HUES6 (cell line): ENCODE measurements around the gene EXTL2.

ENCODE experiments used
- H3K27ac ChIP-seq: 2 replicates; pipeline ENCODE4 v1.7.0; 2013; ENCODE audit warnings: low read depth, mild to moderate bottlenecking, low read length, inconsistent platforms
- H3K27me3 ChIP-seq: 2 replicates; pipeline ENCODE4 v1.6.1; 2013; ENCODE audit warnings: low read length; ENCODE audit not compliant: control insufficient read depth, insufficient read depth
- H3K36me3 ChIP-seq: 2 replicates; pipeline ENCODE4 v1.6.1; 2013; ENCODE audit warnings: low read length; ENCODE audit not compliant: control insufficient read depth, insufficient read depth
- H3K4me1 ChIP-seq: 2 replicates; pipeline ENCODE4 v1.6.1; 2013; ENCODE audit warnings: low read length; ENCODE audit not compliant: control insufficient read depth, insufficient read depth
- H3K4me3 ChIP-seq: 2 replicates; pipeline ENCODE4 v1.5.1; 2013; ENCODE audit warnings: low read depth, low read length
- H3K9ac ChIP-seq: one replicate; pipeline ENCODE4 v1.6.1; 2013; ENCODE audit warnings: mild to moderate bottlenecking, low read length
- H3K9me3 ChIP-seq: 2 replicates; pipeline ENCODE4 v1.6.1; 2013; ENCODE audit warnings: low read depth, low read length; ENCODE audit not compliant: control insufficient read depth, insufficient read depth

EXTL2 gene

DNA sequence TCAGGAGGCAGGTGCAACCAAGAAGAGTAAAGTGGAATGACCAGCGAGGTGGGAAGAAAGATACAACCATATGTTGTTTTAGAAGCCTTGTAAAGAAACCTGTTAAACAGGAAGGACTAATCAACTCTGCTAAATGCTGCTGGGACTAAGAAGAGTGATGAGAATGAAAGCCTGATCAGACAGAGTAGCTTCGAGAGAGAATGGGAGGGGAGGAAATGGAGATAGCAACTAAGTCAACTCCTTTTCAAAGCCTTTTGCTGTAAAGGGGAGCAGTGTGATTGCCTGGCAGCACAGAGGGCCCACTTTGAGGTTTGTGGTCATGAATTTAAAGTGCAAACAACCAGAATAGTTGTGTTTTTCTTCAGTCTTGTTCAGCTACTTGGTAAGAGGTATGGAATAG lies 32.6 kb upstream of the EXTL2 start:
- peaks cover 35% of the 10 kb centered on the region for H3K36me3 ChIP-seq
- H3K27ac ChIP-seq, result no peak overlapping the region
- no peaks in the 10 kb centered on the region for H3K4me1 ChIP-seq
- no peak overlapping the region for H3K9ac ChIP-seq
- no peaks in the 10 kb centered on the region for H3K27me3 ChIP-seq
- H3K9me3 ChIP-seq, result no peaks in the 10 kb centered on the region
- H3K4me3 ChIP-seq, result no peak overlapping the region

DNA sequence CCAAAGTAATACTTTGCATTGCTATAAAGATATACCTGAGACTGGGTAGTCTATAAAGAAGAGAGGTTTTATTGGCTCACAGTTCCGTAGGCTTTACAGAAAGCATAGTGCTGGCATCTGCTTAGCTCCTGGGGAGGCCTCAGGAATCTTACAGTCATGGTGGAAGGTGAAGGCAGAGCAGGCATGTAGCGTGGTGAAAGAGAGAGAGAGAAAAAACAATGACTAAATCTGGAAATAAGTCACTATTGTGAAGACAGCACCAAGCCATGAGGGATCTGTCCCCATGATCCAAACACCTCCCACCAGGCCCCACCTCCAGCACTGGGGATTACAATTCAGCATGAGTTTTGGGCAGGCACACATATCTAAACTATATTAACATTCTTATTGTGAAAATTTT lies 31.6 kb upstream of the EXTL2 start:
- H3K4me1 ChIP-seq, result no peaks in the 10 kb centered on the region
- no peaks in the 10 kb centered on the region for H3K9me3 ChIP-seq
- H3K27ac ChIP-seq, result no peak overlapping the region
- H3K9ac ChIP-seq, result no peak overlapping the region
- peaks cover 42% of the 10 kb centered on the region for H3K36me3 ChIP-seq
- no peak overlapping the region for H3K4me3 ChIP-seq
- H3K27me3 ChIP-seq, result no peaks in the 10 kb centered on the region

DNA sequence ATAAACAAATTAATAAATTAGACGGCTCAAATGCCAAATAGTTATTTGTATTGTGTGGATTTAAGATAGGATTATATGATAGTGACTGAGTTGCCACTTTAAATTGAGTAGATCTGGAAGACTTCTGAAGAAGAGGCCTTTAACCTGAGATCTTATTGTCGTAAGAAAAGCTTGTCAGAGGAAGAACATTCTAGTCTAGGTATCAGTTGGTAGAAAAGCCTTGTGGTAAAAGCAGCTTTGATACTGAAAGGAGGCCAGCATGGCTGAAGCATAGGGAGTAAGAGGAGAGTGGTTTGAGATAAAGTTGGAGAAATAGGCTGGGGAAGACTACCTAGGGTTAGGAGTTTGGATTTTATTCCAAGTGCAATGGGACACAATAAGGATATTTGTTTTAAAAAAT lies 30.3 kb upstream of the EXTL2 start:
- peaks cover 38% of the 10 kb centered on the region for H3K36me3 ChIP-seq

DNA sequence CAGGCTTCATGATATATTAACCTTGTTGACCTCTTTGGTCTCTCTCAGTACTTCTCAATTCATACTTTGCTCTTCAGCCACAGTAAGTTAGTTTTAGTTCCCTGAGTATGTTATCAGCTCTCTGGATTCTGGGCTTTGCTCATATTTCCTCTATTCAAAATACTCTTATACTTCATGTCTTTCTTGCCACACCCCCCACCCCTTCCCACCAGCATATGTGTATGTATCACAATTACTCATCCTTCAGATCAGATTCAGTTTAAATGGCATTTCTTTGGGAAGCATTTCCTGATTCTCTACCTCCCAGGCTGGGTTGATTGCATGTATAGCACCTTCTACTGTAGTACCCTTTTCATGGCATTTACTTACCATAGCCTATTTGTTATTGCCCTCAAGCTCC lies 29.6 kb upstream of the EXTL2 start:
- Histone ChIP-seq H3K27me3 (no peaks in the 10 kb centered on the region), H3K4me1 (no peaks in the 10 kb centered on the region), H3K9ac (no peak overlapping the region), H3K9me3 (no peaks in the 10 kb centered on the region), H3K4me3 (no peak overlapping the region), H3K27ac (no peak overlapping the region), H3K36me3 (peaks cover 38% of the 10 kb centered on the region)

More for the DNA sequence above, 30.3 kb upstream of the EXTL2 start:
- Histone ChIP-seq H3K27ac (no peak overlapping the region), H3K27me3 (no peaks in the 10 kb centered on the region), H3K4me3 (no peak overlapping the region), H3K9ac (no peak overlapping the region), H3K4me1 (no peaks in the 10 kb centered on the region), H3K9me3 (no peaks in the 10 kb centered on the region)

DNA sequence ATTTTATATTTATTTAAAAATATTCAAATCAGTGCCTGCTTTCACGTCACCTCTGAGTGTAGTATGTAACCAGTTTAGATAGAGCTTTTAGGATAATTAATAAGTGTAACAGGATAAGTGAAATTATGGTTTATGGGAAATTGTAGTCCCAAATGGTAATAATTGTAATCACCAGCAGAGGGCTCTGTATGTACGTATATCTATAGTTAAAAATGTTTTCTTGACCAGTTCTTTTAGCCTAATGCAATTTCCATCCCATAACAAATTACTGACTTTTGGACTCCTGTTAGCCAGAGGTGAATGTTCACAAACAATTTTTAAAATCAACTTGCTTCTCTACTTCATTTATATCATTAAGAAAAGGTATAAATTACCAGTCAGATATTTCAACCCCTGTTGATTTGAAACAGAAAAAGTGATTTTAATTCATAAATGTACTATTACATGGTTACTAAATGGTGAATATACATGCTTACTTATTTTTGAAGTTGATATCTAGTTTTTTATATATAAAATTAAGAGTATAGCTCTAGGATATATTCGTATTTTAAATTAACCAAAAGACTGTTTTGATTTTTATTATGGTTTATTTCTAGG lies 26.6 kb upstream of the EXTL2 start:
- Histone ChIP-seq H3K36me3 (peaks cover 56% of the 10 kb centered on the region), H3K9ac (no peak overlapping the region), H3K4me1 (no peaks in the 10 kb centered on the region), H3K27ac (no peak overlapping the region), H3K4me3 (no peak overlapping the region), H3K27me3 (no peaks in the 10 kb centered on the region), H3K9me3 (no peaks in the 10 kb centered on the region)

DNA sequence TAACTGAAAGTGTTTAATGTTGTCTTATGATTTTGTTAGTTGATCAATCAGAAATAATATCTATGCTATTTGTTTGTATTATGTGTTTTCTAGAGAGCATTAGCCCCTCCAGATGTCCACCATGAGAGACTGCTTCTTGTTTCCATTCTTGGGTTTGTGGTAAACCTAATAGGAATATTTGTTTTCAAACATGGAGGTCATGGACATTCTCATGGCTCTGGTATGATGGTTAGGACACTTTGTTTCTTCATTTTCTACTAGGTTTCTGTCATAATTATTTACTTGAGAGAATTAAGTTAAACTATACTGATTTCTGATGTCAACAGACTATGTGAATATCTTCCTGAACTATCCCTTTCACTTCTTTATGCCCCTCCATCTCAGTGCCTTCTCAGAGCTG lies 17.4 kb upstream of the EXTL2 start:
- Histone ChIP-seq H3K36me3 (peaks cover 85% of the 10 kb centered on the region), H3K27me3 (no peaks in the 10 kb centered on the region), H3K9me3 (no peaks in the 10 kb centered on the region), H3K9ac (no peak overlapping the region), H3K4me3 (no peak overlapping the region), H3K27ac (no peak overlapping the region), H3K4me1 (no peaks in the 10 kb centered on the region)

DNA sequence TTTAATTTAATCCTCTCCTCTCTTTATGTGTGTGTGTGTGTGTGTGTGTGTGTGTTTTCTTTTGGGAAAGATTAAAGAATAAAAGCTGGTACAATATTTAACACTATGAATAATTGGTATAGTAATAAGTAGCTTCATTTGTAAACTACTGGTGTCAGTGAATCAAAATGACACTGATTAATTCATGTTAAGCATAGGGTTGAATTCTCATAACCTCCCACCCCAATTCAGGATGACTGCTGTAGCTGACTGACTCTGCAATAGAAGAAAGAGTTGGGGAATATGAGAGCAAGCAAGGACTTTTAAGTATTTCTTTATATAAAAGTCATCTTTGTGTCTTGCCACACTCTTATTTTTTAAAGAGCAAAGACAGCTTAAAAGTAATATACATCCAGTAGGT lies 14.4 kb upstream of the EXTL2 start:
- Histone ChIP-seq H3K9ac (no peak overlapping the region), H3K27ac (no peak overlapping the region), H3K9me3 (no peaks in the 10 kb centered on the region), H3K36me3 (peaks cover 85% of the 10 kb centered on the region), H3K4me3 (no peak overlapping the region), H3K27me3 (no peaks in the 10 kb centered on the region), H3K4me1 (no peaks in the 10 kb centered on the region)

DNA sequence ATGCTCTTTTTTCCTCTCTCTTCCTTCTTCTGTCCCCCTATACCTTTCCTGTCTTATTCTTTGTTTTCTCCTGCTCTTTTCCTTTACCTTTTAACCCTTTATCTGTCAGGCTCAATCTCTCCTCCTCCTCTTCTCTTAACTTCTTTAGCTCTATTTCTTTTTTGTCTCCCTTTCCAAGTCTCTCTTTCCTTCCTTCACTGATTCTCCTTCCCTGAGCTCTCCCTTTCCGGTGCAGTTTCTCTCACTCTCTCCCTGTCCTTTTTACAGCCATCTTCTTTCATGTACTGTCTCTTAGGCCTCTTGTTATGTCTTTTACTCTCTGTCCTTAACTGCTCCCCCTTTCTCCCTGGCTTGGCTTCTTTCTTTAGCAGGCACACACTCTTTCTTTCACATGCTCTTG lies 13.2 kb upstream of the EXTL2 start:
- H3K4me1 ChIP-seq, result no peaks in the 10 kb centered on the region
- H3K9me3 ChIP-seq, result no peaks in the 10 kb centered on the region
- no peak overlapping the region for H3K27ac ChIP-seq
- H3K4me3 ChIP-seq, result no peak overlapping the region
- H3K9ac ChIP-seq, result no peak overlapping the region
- no peaks in the 10 kb centered on the region for H3K27me3 ChIP-seq
- peaks cover 81% of the 10 kb centered on the region for H3K36me3 ChIP-seq

DNA sequence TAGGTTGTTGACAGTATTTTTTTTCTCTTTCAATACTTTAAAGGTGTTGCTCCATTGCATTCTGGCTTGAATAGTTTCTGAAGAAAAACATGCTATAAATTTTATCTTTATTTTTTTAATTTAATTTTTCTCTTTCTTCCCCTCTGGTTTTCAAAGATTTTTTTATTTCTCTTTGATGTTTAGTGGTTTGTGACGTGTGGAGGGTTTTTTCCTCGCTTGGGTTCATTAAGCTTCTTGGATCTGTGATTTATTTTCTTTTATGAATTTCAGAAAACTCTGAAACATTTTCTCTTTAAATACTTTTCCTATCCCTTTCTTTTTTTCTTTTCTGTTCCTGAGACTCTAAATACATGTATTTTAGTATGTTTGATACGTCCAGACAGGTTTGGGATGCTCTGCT lies 10.5 kb upstream of the EXTL2 start:
- peaks cover 77% of the 10 kb centered on the region for H3K36me3 ChIP-seq

DNA sequence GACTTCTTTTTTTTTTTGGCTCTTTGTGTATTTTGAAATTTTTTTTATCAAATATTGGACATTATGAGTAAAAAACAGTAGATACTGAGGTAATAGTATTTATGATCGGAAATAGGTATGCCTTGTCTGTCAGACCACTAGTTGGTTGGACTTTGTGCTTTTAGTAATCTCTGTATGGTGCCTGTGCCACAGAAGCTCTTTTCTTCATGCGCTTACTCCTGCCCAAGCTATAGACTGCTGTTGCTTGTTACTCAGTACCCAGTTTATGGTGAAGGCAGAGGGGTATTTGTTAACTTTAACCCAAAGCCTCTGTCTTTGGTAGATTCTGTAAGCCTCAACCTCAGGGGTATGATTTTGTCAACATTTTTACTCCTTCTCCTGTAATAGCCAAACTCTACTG lies 9.9 kb upstream of the EXTL2 start:
- Histone ChIP-seq H3K9ac (no peak overlapping the region), H3K36me3 (peaks cover 77% of the 10 kb centered on the region), H3K27ac (no peak overlapping the region), H3K27me3 (no peaks in the 10 kb centered on the region), H3K9me3 (no peaks in the 10 kb centered on the region), H3K4me1 (no peaks in the 10 kb centered on the region), H3K4me3 (no peak overlapping the region)

More for the DNA sequence above, 10.5 kb upstream of the EXTL2 start:
- no peak overlapping the region for H3K4me3 ChIP-seq
- no peaks in the 10 kb centered on the region for H3K9me3 ChIP-seq
- H3K27ac ChIP-seq, result no peak overlapping the region
- H3K9ac ChIP-seq, result no peak overlapping the region
- no peaks in the 10 kb centered on the region for H3K4me1 ChIP-seq
- no peaks in the 10 kb centered on the region for H3K27me3 ChIP-seq

DNA sequence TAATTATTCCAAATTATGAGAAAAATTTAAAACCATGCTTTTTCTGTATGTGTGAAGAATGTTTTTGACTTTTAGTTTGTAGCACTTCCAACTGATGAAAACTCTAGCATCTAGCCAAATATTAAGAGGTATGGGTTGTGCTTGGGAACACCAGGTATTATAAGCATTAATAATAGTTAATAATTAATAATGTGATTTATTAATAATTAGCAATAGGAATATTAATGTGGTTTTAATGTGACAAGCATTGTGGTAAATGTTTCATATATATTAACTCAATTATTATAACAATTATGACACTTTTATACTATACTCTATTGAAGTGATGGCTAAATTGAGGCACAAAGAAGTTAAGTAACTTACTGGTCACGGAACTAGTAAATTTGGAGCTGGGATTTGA lies 9.1 kb upstream of the EXTL2 start:
- no peaks in the 10 kb centered on the region for H3K4me1 ChIP-seq
- no peaks in the 10 kb centered on the region for H3K9me3 ChIP-seq
- no peak overlapping the region for H3K9ac ChIP-seq
- H3K36me3 ChIP-seq, result peaks cover 77% of the 10 kb centered on the region
- H3K27ac ChIP-seq, result no peak overlapping the region
- no peaks in the 10 kb centered on the region for H3K27me3 ChIP-seq
- no peak overlapping the region for H3K4me3 ChIP-seq

DNA sequence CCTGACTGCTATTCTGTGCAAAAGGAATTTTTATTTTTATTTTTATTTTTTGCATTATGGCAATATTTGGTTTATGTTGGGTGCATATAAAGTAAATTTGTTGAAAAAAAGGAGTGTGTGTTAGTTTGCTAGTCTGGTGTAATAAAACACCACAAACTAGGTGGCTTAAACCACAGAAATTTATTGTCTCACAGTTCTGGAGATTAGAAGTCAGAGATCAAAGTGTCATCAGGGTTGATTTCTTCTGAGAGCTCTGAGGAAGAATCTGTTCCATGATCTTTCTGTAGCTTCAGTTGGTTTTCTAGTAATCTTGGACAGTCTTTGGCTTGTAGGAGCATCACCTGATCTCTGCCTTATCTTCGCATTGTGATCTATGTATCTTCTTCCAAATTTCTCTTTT lies 7.7 kb upstream of the EXTL2 start:
- no peaks in the 10 kb centered on the region for H3K27me3 ChIP-seq
- no peaks in the 10 kb centered on the region for H3K9me3 ChIP-seq
- no peak overlapping the region for H3K4me3 ChIP-seq
- no peak overlapping the region for H3K9ac ChIP-seq
- H3K36me3 ChIP-seq, result peaks cover 66% of the 10 kb centered on the region
- H3K27ac ChIP-seq, result no peak overlapping the region
- no peaks in the 10 kb centered on the region; the same call in 1 of the 2 replicates for H3K4me1 ChIP-seq
